Stimulated activated memory B cell treated with anti-CD40 and anti-IgM and Interleukin-4, amounts not matched to agents 10 μg/mL and 1 μg/mL and 100 μg/mL, for 72 hours (primary cell): ENCODE measurements around the gene ACKR4.
"Not testable (repeated sequence)": the region's sequence is repeated elsewhere in the genome, so short reads cannot be mapped to it uniquely, and the experiment has no call there.

ENCODE experiments used
- ATAC-seq: fragments of 150-1000 bp; cut with Tn5 transposase; 2 replicates; pipeline ENCODE4 v1.10.0; 2021
- H3K27ac Mint-ChIP-seq: one replicate; pipeline ENCODE4 v1.8.0; 2022; ENCODE audit warnings: mild to moderate bottlenecking, mixed read lengths
- H3K27me3 Mint-ChIP-seq: one replicate; pipeline ENCODE4 v1.8.0; 2022; ENCODE audit warnings: mixed read lengths
- H3K36me3 Mint-ChIP-seq: one replicate; pipeline ENCODE4 v1.8.0; 2022; ENCODE audit warnings: mixed read lengths
- H3K4me1 Mint-ChIP-seq: one replicate; pipeline ENCODE4 v1.8.0; 2022; ENCODE audit warnings: mixed read lengths
- H3K4me3 Mint-ChIP-seq: one replicate; pipeline ENCODE4 v1.8.0; 2022; ENCODE audit warnings: mild to moderate bottlenecking, moderate library complexity, mixed read lengths
- H3K9me3 Mint-ChIP-seq: one replicate; pipeline ENCODE4 v1.8.0; 2022; ENCODE audit warnings: mixed read lengths

ACKR4 gene

DNA sequence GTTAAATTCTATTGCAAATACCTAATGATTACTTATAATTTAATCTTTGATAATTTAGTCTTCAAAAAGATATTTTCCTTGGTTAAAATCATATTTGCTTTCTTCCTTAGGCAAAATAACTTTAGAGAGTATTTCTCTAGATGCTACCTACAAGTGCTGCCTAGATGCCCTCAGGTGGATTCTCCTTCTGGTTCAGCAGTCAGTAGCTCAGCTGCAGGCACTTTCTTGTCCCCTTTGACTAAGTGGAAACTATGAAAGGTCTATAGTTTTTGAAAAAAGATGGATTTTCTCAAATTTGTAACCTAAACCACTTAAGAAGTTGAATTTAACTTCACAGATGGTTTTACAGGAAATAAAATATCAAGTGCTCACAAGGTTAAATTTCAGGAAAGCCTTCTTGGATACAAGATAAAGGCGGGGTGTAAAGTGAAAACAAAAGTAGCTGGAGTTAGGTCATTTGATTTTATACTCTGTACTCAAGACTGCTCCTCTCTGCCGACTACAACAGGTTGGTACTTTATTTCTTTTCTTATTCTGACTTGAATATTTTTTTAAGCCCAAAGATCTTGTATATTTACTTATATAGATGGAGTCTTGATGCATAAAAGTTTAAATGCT is at the start of gene ACKR4:
ACKR4 (plus strand) TSS at position 455 of the 618 bp plus-strand sequence. CDS start 3,128 bp downstream, outside the sequence.
- Mint-ChIP-seq H3K9me3 (peaks cover 2% of the 10 kb centered on the region), H3K27me3 (no peaks in the 10 kb centered on the region), H3K4me3 (no peak within 1 kb of the TSS), H3K27ac (no peak within 1 kb of the TSS), H3K4me1 (no peaks in the 10 kb centered on the region), H3K36me3 (peaks cover 51% of the 10 kb centered on the region)
- no peak for ATAC-seq

DNA sequence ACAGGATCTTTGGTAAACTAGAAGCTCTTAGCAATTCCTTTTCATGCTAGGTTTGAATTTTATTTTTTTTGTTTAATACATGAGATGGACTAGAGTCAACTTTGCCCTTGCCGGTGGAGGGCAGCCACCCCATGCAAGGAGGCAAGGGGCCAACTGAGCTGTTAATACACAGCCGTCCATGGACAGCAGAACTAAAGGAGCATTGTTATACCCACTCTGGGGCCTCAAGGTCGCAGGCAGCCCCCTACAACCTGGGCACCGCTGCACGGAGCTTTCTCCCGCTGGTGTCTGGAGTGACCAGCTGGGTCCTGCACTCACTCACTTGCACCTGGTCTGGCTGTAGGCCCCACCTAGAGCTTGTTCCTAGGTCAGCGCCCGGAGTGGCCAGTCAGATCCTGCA is 47.9 kb upstream of the ACKR4 start:
- Mint-ChIP-seq H3K36me3 (peaks cover 6% of the 10 kb centered on the region), H3K9me3 (peaks cover 3% of the 10 kb centered on the region), H3K4me1 (peaks cover 25% of the 10 kb centered on the region), H3K27ac (peak overlapping the region; percentile 95), H3K27me3 (no peaks in the 10 kb centered on the region), H3K4me3 (no peak overlapping the region)
- ATAC-seq, result no peak

DNA sequence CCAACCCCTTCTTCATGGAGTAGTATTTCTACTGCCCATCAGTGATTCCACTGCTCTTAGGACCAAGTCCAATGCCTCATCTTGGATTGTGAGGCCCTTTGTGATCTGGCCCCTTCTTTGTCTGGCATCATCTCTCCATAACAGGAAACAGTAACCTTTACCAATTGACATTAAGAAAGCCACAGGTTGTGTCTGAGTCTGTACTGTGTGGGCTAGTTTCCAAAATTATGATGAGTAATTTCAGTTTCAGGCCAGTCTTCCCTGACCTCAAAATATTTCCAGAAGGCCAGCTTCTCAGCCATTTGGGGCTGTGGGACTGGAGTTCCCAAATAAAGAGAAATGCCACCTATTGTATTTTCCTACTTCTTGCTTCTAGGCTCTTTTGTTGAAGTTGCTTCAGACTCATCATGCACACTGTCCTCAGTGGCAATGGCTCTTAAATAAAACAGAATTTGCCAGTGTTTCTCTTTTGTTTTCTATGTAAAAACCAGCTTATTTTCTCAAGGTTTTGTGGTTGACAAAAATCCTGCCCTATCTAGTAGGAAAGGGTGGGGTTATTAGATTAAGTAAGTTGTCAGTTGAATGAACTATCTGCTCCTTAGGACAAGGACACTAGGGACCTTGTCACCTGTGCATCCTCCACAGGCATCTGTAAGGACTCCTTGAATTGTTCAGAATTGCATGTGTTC is 47.0 kb upstream of the ACKR4 start:
- no peaks in the 10 kb centered on the region for H3K27me3 Mint-ChIP-seq
- peaks cover 11% of the 10 kb centered on the region for H3K36me3 Mint-ChIP-seq
- H3K4me1 Mint-ChIP-seq, result peaks cover 20% of the 10 kb centered on the region
- ATAC-seq, result peak; percentile 89
- H3K9me3 Mint-ChIP-seq, result peaks cover 3% of the 10 kb centered on the region
- H3K27ac Mint-ChIP-seq, result peak overlapping the region; percentile 95
- H3K4me3 Mint-ChIP-seq, result peak overlapping the region; percentile 45

DNA sequence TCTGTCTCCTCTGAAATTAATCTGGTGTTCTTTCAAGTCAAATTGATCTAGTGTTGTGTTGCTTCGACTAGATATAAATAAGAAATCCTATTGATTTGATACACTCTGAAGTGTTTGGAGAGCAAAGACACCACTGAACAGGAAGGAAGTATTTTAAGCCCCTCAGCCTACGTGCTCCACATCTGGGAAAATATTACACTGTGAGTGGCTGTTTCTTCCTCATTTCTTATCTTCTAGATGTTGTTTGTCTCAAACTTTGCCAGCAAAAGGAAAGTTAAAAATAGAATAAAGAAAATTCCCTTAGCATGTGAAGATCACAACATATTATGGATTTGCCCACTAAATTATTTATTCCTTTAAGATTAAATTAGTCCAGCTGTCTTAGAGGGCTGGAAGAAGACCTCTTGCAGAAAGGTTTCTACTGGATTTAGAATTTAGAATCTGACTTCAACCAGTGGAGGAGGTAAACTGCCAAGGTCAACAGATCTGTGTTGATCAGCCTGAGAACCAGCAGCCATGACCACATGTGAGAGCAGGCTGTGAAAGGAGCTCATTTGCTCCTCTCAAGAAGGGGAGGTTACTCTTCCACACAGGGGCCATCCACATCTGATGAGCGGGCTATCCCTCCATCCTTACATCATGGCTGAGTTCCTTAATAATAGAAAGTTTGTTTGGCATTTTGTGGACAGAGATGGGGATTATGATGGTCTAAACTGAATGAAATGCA is 46.3 kb upstream of the ACKR4 start:
- peak overlapping the region; percentile 26 for H3K4me3 Mint-ChIP-seq
- H3K9me3 Mint-ChIP-seq, result peaks cover 3% of the 10 kb centered on the region
- H3K27me3 Mint-ChIP-seq, result no peaks in the 10 kb centered on the region
- peaks cover 11% of the 10 kb centered on the region for H3K36me3 Mint-ChIP-seq
- peak overlapping the region; percentile 95 for H3K27ac Mint-ChIP-seq
- peak; percentile 7 for ATAC-seq
- H3K4me1 Mint-ChIP-seq, result peaks cover 20% of the 10 kb centered on the region

DNA sequence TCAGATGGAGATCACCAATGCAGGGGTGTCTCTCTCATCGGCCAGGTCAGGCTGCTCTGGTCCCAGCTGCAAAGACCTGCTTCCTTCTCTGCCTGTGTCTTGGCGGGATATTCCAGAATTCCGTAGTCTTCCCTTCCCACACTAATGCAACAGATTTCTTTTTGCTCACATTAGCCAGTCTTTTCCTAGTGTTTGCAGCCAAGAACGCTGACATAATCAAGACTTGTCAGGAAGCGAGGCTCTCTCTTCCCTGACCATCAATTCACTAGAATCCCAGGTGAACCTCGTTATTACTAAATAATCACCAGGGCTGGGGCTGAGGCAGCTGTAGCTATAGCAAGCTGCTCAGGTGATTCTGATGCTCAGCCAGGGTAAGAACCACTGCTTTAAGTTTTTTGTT is 43.2 kb upstream of the ACKR4 start:
- Mint-ChIP-seq H3K36me3 (peaks cover 30% of the 10 kb centered on the region), H3K4me3 (no peak overlapping the region), H3K27me3 (no peaks in the 10 kb centered on the region), H3K27ac (no peak overlapping the region), H3K4me1 (peaks cover 19% of the 10 kb centered on the region), H3K9me3 (peaks cover 3% of the 10 kb centered on the region)
- no peak for ATAC-seq

DNA sequence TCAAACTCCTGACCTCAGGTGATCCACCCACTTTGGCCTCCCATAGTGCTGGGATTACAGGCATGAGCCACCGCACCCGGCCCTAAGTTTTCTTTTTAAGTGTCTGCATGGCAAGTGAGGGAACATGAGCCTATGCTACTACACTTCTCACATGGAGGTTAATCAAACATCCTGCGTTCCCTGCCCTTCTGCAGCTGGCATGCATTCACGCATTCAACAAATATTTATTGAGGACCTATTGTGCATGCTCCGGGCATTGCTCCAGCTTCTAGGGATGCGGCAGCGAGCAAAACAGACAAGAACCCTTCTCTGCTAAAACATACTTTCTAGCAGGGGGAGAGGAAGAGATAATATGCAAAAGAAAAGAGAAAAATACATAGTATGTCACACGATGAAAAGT is 42.6 kb upstream of the ACKR4 start:
- Mint-ChIP-seq H3K27ac (no peak overlapping the region), H3K4me1 (peaks cover 13% of the 10 kb centered on the region), H3K27me3 (no peaks in the 10 kb centered on the region), H3K9me3 (peaks cover 3% of the 10 kb centered on the region), H3K36me3 (peaks cover 33% of the 10 kb centered on the region), H3K4me3 (no peak overlapping the region)
- ATAC-seq, result no peak

DNA sequence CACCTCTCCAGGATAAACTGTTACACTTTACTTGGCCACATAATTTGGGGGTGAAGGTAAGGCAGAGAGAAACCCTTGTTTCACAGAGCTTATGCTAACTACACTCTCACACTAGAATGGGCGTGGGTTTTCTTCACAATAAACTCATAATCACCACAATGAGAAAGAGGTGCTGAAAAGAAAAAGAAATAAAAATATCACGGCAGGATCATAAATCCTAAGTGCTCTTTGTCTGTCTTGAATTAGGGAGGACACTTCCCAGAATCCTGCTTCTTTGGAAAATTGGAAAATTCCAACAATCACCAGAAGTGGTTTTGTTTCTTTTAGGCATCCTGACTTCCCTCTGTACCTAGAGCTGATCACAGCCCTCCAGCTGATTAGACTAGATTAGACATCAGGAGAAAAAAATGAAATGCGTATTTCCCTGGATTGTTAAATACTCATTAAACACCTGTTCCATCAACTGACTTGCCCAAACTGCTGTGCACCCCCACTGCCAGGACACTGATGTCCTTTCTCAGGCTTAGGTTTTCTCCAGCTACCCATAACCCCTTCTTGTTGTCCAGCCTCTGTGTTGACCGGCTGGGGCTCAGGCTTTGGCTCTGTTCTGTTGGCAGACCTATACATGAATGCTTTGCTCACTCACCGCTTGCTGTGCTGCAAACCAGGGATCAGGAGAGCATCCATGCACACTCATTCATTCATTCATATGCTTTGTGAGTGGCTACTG is 41.6 kb upstream of the ACKR4 start:
- no peak overlapping the region for H3K4me3 Mint-ChIP-seq
- peaks cover 28% of the 10 kb centered on the region for H3K36me3 Mint-ChIP-seq
- no peak overlapping the region for H3K27ac Mint-ChIP-seq
- peaks cover 3% of the 10 kb centered on the region for H3K4me1 Mint-ChIP-seq
- H3K9me3 Mint-ChIP-seq, result no peaks in the 10 kb centered on the region
- no peaks in the 10 kb centered on the region for H3K27me3 Mint-ChIP-seq
- no peak for ATAC-seq

DNA sequence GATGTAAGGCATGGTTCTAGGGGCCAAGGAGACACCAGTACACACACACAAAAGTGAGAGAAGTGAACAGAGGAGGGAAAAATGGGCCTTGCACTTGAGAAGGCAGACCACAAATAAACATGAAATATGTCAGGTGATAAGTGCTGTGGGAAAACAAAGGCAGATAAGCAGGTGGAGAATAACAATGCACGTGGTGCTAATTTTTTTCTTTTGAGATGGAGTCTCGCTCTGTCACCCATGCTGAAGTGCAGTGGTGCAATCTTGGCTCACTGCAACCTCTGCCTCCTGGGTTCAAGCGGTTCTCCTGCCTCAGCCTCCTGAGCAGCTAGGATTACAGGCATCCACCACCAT is 41.1 kb upstream of the ACKR4 start:
- H3K4me3 Mint-ChIP-seq, ATAC-seq, H3K27me3 Mint-ChIP-seq, H3K4me1 Mint-ChIP-seq, H3K27ac Mint-ChIP-seq, H3K9me3 Mint-ChIP-seq: not testable (repeated sequence)
- peaks cover 28% of the 10 kb centered on the region for H3K36me3 Mint-ChIP-seq

DNA sequence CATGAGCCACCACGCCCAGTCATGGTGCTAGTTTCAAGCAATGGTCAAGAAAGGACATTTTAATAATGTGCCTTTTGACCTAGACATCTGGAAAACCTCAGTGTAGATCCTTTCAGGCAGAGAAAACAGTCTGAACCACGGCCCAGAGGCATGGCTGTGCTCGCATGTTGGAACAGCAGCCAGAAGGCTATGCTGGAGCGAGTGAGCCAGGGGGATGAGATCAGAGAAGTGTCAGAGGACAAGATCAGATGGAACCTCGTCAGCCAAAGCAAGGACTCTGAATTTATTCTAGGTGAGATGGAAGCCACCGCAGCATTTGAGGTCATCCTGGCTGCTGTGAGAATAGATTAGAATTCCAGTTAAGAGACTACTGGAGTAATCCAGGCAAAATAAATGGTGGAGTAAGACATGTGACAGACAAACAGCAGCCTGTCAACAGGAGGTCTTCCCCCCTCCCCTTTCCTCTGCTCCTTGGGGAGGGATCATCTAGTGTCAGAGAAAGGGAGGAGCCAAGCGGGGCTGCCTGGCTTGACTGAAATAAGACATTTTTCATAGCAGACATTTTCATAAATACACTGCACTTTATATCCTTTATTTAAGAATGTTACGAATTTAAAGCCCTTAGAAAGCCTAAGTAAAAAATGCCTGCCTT is 40.4 kb upstream of the ACKR4 start:
- Mint-ChIP-seq H3K4me3 (no peak overlapping the region), H3K9me3 (no peaks in the 10 kb centered on the region), H3K36me3 (peaks cover 31% of the 10 kb centered on the region), H3K4me1 (no peaks in the 10 kb centered on the region), H3K27ac (no peak overlapping the region), H3K27me3 (no peaks in the 10 kb centered on the region)
- no peak for ATAC-seq

DNA sequence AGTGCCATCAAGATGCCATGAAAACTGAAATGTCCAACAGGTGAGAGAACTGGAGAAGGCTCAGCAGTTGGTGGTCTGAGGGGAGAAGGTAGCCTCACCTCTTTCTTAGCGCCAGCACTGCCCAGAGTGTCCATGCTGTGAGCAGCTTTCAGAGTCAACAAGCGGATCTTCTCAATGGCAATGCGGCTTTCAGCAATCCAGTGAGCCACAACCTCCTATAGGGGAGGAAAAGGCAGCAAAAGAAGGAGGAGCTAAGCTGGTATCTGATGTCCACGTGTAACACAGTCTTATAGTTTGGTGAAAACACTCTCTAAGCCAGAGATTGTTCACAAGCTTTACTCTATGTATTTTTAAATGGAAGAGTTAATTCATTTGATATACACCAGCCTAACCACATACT is 36.1 kb upstream of the ACKR4 start:
- H3K4me3 Mint-ChIP-seq, result no peak overlapping the region
- H3K9me3 Mint-ChIP-seq, result no peaks in the 10 kb centered on the region
- peaks cover 65% of the 10 kb centered on the region for H3K36me3 Mint-ChIP-seq
- no peak for ATAC-seq
- no peak overlapping the region for H3K27ac Mint-ChIP-seq
- peaks cover 14% of the 10 kb centered on the region for H3K4me1 Mint-ChIP-seq
- no peaks in the 10 kb centered on the region for H3K27me3 Mint-ChIP-seq

DNA sequence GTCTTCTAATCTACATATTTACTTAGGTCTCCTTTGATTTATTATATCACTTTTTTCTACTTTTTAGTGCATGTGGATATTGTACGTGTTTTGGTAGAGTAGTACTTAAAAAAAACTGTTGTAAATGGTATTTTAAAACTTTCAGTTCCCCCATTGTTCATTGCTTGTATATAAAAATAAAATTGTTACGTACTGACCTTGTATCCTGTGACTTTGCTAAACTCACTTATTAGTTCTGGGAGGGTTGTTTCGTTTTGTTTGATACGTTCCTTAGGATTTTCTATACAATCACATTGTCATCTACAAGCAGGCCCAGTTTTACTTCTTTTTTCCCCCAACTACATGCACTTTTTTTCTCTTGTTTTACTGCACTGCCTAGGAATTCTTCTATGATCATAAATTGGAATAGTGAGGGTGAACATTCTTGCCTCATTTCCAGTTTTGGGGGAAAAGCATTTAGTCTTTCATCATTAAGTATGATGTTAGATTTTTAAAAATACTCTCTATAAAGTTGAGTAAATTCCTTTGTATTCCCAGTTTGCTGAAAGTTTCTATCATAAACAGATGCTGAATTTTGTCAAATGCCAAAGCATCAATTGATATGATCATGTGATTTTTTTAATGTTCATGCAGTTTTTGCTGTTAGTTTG is 33.5 kb upstream of the ACKR4 start:
- Mint-ChIP-seq H3K27ac (no peak overlapping the region), H3K27me3 (no peaks in the 10 kb centered on the region), H3K36me3 (peaks cover 60% of the 10 kb centered on the region), H3K4me3 (no peak overlapping the region), H3K9me3 (no peaks in the 10 kb centered on the region), H3K4me1 (peaks cover 14% of the 10 kb centered on the region)
- ATAC-seq, result no peak

DNA sequence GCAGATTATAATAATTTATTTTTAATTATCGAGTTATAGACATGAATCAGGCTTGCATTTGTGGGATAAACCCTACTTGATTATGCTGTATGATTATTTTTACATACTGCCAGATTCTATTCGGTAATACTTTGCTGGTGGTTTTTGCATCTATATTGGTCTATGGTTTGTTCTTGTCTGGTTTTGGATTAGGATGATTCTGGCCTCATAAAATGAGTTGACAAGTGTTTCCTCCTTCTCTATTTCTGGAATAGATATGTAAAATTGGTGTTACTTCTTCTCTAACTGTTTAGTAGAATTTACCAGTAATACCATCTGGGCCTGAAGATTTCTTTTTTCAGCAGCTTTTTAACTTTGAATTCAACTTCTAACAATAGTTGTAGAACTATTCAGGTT is 33.0 kb upstream of the ACKR4 start:
- H3K4me3 Mint-ChIP-seq, result no peak overlapping the region
- H3K27ac Mint-ChIP-seq, result peak overlapping the region; percentile 35
- peaks cover 60% of the 10 kb centered on the region for H3K36me3 Mint-ChIP-seq
- peaks cover 14% of the 10 kb centered on the region for H3K4me1 Mint-ChIP-seq
- H3K9me3 Mint-ChIP-seq, result no peaks in the 10 kb centered on the region
- H3K27me3 Mint-ChIP-seq, result no peaks in the 10 kb centered on the region
- ATAC-seq, result no peak

DNA sequence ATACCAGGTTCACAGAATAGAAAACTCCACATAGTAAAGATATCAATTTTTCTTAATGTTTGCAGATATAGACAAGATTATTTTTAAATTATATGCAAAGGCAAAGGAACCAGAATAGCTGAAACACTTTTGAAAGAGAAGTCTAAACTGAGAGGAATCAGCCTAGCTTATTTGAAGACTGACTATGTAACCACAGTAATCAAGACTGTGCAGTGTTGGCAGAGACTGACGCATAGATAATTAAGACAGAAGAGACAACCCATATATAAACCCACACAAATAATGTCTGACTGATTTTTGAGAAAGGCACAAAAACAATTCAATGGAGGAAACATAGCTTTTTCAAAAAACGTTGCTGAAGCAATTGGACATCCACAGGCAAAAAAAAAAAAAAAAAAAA is 28.6 kb upstream of the ACKR4 start:
- H3K27ac Mint-ChIP-seq, result no peak overlapping the region
- peaks cover 4% of the 10 kb centered on the region for H3K9me3 Mint-ChIP-seq
- peaks cover 10% of the 10 kb centered on the region for H3K4me1 Mint-ChIP-seq
- no peak for ATAC-seq
- H3K36me3 Mint-ChIP-seq, result peaks cover 69% of the 10 kb centered on the region
- no peaks in the 10 kb centered on the region for H3K27me3 Mint-ChIP-seq
- H3K4me3 Mint-ChIP-seq, result no peak overlapping the region

DNA sequence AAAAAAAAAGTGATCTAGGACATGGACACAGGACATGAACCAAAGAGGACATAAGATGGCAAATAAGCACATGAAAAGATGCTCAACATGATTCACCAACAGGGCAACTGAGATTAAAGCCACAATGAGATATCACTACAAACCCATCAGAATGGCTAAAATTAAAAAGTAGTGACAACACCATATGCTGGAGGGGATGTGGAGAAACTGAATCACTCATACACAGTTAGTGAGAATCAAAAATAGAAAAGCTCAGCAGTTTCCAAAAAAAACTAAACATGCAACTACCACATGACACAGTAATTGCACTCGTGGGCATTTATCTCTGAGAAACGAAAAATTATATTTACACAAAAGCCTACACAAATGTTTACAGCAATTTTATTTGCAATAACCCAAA is 27.9 kb upstream of the ACKR4 start:
- H3K4me3 Mint-ChIP-seq, result no peak overlapping the region

More for the DNA sequence above, 27.9 kb upstream of the ACKR4 start:
- Mint-ChIP-seq H3K36me3 (peaks cover 69% of the 10 kb centered on the region), H3K27me3 (no peaks in the 10 kb centered on the region), H3K9me3 (peaks cover 4% of the 10 kb centered on the region), H3K27ac (no peak overlapping the region), H3K4me1 (peaks cover 3% of the 10 kb centered on the region)
- no peak for ATAC-seq
